Caco-2 (cell line): Measurements from ENCODE around the gene OR56A5. TPM values are rescaled to one million over a fixed set of nuclear protein-coding genes. Genes with fewer than 3 reads are reported as not detected.

Source experiments
- Bru-seq: library from RNA; stranded (reverse); fragments of 400-500 nt; gene quantifications from one replicate; lab custom pipeline; 2021; lab: Mats Ljungman, UMichigan
- BruChase-seq, 2 experiments: library from RNA; stranded (reverse); fragments of 400-500 nt; gene quantifications; one replicate each; lab custom pipeline; 2021; lab: Mats Ljungman, UMichigan
- BruUV-seq: library from RNA; stranded (reverse); fragments of 400-500 nt; replicated peaks from 2 replicates; lab custom pipeline; 2021; lab: Mats Ljungman, UMichigan
- CTCF ChIA-PET: fragments of 300-600 bp; sonication (Branson Sonifier 250); formaldehyde crosslinking; loops from one replicate; lab custom pipeline; 2022; ENCODE audit warnings: antibody characterized with exemption; lab: Charles Lee
- POLR2A ChIA-PET: fragments of 300-600 bp; sonication (Branson Sonifier 250); formaldehyde crosslinking; loops from one replicate; lab custom pipeline; 2022; ENCODE audit warnings: antibody characterized with exemption; lab: Charles Lee
- DNase-seq, 2 experiments: peaks; one replicate each; pipeline versions ENCODE4 v3.0.0 to v3.0.0-alpha.2; 2020 to 2022
- H3K27me3 ChIP-seq: replicated peaks from 2 replicates; pipeline ENCODE4 v1.6.0; 2011; ENCODE audit warnings: low read length; ENCODE audit not compliant: control insufficient read depth, insufficient read depth
- H3K36me3 ChIP-seq: 2 replicates; pipeline ENCODE4 v1.5.1; 2011; ENCODE audit warnings: low read length; ENCODE audit not compliant: control insufficient read depth, insufficient read depth
- H3K4me1 ChIP-seq: fragments of 250-450 bp; sonication (Bioruptor Pico); 2 replicates; pipeline ENCODE4 v1.5.1; 2020; ENCODE audit warnings: mild to moderate bottlenecking
- H3K4me3 ChIP-seq: 2 replicates; pipeline ENCODE4 v1.5.1; 2011; ENCODE audit warnings: low read depth, mild to moderate bottlenecking, control low read depth, low read length
- H3K9me3 ChIP-seq: fragments of 250-450 bp; sonication (Bioruptor Pico); 2 replicates; pipeline ENCODE4 v1.5.1; 2020; ENCODE audit warnings: mild to moderate bottlenecking, moderate library complexity
- H3K27ac Mint-ChIP-seq: one replicate; pipeline ENCODE4 v1.8.0; 2022; ENCODE audit warnings: mixed read lengths; ENCODE audit not compliant: unreplicated experiment
- H3K27me3 Mint-ChIP-seq: one replicate; pipeline ENCODE4 v1.8.0; 2022; ENCODE audit warnings: mixed read lengths; ENCODE audit not compliant: insufficient read depth, unreplicated experiment
- H3K36me3 Mint-ChIP-seq: one replicate; pipeline ENCODE4 v1.8.0; 2022; ENCODE audit warnings: mild to moderate bottlenecking, mixed read lengths; ENCODE audit not compliant: insufficient read depth, unreplicated experiment
- H3K4me1 Mint-ChIP-seq: one replicate; pipeline ENCODE4 v1.8.0; 2022; ENCODE audit warnings: low read depth, mixed read lengths; ENCODE audit not compliant: unreplicated experiment
- H3K4me3 Mint-ChIP-seq: one replicate; pipeline ENCODE4 v1.8.0; 2022; ENCODE audit warnings: mild to moderate bottlenecking, moderate library complexity, mixed read lengths; ENCODE audit not compliant: unreplicated experiment
- H3K9me3 Mint-ChIP-seq: one replicate; pipeline ENCODE4 v1.8.0; 2022; ENCODE audit warnings: mixed read lengths; ENCODE audit not compliant: unreplicated experiment
- CTCF ChIP-seq, 2 experiments: fragments of 200-600 bp in 1 of 2; IDR thresholded peaks; 1 replicate in 1 of 2; 2 replicates in 1 of 2; pipeline versions ENCODE4 v1.5.1 to v1.8.0; 2011 to 2022; ENCODE audit warnings: antibody characterized with exemption in 1 of 2, control low read depth in 1 of 2, inconsistent platforms in 1 of 2, low read depth in 1 of 2, low read length in 1 of 2, mild to moderate bottlenecking in 1 of 2, moderate library complexity in 1 of 2; ENCODE audit not compliant: insufficient read depth in 1 of 2, severe bottlenecking in 1 of 2, unreplicated experiment in 1 of 2
- intact Hi-C: fragments of 100-400 bp; cut with micrococcal nuclease; formaldehyde crosslinking; loops from one replicate; pipeline ENCODE4 v1.10.0; 2022; ENCODE audit not compliant: unreplicated experiment
- long read RNA-seq: library from polyadenylated mRNA; stranded (forward); transcript quantifications from one replicate; pipeline ENCODE4 v2.0.0, GENCODE V29; 2022
- total RNA-seq: library from RNA; stranded (reverse); gene quantifications from 2 replicates; pipeline ENCODE4 v1.2.3, GENCODE V29; 2022

Gene OR56A5
- total RNA-seq, result not detected in 2 replicates
- not detected for Bru-seq, nascent RNA
- BruChase-seq, experiment 1, labeled RNA remaining after a 2-hour chase, result not detected
- not detected for BruChase-seq, experiment 2, labeled RNA remaining after a 6-hour chase
- long read RNA-seq, result 0 reads

DNA sequence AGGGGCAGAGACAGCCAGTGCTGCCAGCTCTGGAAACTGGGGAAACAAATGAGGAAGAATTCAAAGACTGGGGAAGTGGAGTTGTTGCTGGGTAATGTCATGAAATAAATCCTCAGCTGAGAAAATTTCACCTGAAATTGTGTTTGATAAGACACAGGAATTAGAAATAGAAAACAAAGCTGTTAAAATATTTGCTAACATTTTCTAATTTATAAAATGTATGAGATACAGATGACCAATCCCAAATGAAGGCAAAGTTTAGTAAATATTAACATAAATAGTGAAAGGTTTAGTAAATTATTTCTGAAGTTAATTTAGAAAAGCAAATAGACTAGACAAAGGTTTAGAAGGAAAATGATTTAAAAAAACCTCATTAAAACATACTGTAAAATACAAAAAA is at the start of gene OR56A5:
TSS of gene OR56A5 (minus strand) at position 101 of the 400 bp plus-strand sequence. CDS start at position 101, 0 bp downstream.
- no peaks in the 10 kb centered on the region for H3K9me3 ChIP-seq
- no TSS peak for BruUV-seq
- Mint-ChIP-seq H3K4me1 (no peaks in the 10 kb centered on the region), H3K27ac (no peak within 1 kb of the TSS), H3K36me3 (no peaks in the 10 kb centered on the region), H3K27me3 (peaks cover 8% of the 10 kb centered on the region), H3K4me3 (no peak within 1 kb of the TSS), H3K9me3 (peaks cover 15% of the 10 kb centered on the region)
- no peak for TF ChIP-seq CTCF (IDR thresholded peaks at IDR 0.05; ENCODE audit: insufficient read depth in 1 of 2, low read depth in 1 of 2, low read length in 1 of 2, severe bottlenecking in 1 of 2, unreplicated experiment in 1 of 2)
- no peaks in the 10 kb centered on the region for H3K4me1 ChIP-seq
- intact Hi-C loops, result no loop called here
- DNase-seq, result no peak
- ChIA-PET CTCF (no interaction called here), POLR2A (no interaction called here)
- H3K4me3 ChIP-seq, result no peak within 1 kb of the TSS
- no peaks in the 10 kb centered on the region for H3K36me3 ChIP-seq
- H3K27me3 ChIP-seq, result no peaks in the 10 kb centered on the region; the same call in 1 of the 2 replicates

GRCh38 chr11:6013042-6013441 is 44.7 kb upstream of the OR56A5 start:
- no peaks in the 10 kb centered on the region for H3K36me3 Mint-ChIP-seq

DNA sequence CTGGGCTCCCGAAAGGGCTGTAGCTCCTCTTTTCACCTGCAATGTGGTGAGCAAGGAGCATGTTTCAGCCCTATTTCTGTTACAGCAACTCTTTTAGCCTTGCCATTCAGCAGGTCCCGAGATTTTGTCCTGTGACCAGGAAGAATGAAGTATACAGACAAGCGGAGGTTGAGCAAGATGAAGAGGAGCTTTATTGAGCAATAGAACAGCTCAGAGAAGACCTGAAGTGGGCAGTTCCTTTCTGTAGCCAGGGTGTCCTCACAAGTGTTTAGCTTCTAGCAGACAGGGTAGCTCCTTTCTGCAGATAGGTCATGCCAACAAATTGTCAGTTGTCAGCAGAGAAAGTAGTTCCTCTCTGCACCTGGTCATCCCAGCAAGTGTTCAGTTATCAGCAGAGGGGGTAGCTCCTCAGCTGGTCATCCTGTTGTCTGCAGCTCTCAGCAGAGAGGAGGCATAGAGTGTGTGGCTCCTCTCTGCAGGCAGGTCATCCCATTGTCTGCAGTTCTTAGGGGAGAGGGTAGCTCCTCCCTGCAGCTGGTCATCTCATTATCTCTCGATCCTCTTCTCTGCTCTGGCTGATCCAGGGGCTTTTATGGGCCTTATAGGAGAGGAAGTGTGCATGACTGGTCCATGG is 43.9 kb upstream of the OR56A5 start:
- Mint-ChIP-seq H3K4me3 (no peak overlapping the region), H3K36me3 (no peaks in the 10 kb centered on the region), H3K9me3 (no peaks in the 10 kb centered on the region), H3K27me3 (peaks cover 7% of the 10 kb centered on the region), H3K4me1 (no peaks in the 10 kb centered on the region), H3K27ac (no peak overlapping the region)
- Histone ChIP-seq H3K27me3 (no peaks in the 10 kb centered on the region), H3K4me3 (no peak overlapping the region), H3K4me1 (no peaks in the 10 kb centered on the region), H3K9me3 (no peaks in the 10 kb centered on the region), H3K36me3 (no peaks in the 10 kb centered on the region)
- no TSS peak for BruUV-seq
- intact Hi-C loops, result no loop called here
- ChIA-PET POLR2A (no interaction called here), CTCF (interaction anchor here (1.1 kb wide), 1 partner anchor 20 kb away, joined by 3 read pairs; no protein-coding TSS in a partner anchor)
- TF ChIP-seq CTCF (IDR thresholded peaks at IDR 0.05; ENCODE audit: insufficient read depth in 1 of 2, low read depth in 1 of 2, low read length in 1 of 2, severe bottlenecking in 1 of 2, unreplicated experiment in 1 of 2), result no peak
- DNase-seq, result no peak

More at GRCh38 chr11:6013042-6013441, 44.7 kb upstream of the OR56A5 start:
- Histone ChIP-seq H3K4me3 (no peak overlapping the region), H3K9me3 (no peaks in the 10 kb centered on the region), H3K36me3 (no peaks in the 10 kb centered on the region), H3K27me3 (no peaks in the 10 kb centered on the region), H3K4me1 (no peaks in the 10 kb centered on the region)
- no peak overlapping the region for H3K4me3 Mint-ChIP-seq
- H3K27me3 Mint-ChIP-seq, result peaks cover 6% of the 10 kb centered on the region
- DNase-seq, result no peak
- BruUV-seq, result no TSS peak
- CTCF ChIA-PET, result interaction anchor here (1.1 kb wide), 1 partner anchor 20 kb away, joined by 3 read pairs; no protein-coding TSS in a partner anchor
- POLR2A ChIA-PET, result no interaction called here
- TF ChIP-seq CTCF (IDR thresholded peaks at IDR 0.05; ENCODE audit: insufficient read depth in 1 of 2, low read depth in 1 of 2, low read length in 1 of 2, severe bottlenecking in 1 of 2, unreplicated experiment in 1 of 2), result no peak
- intact Hi-C loops, result no loop called here
- H3K9me3 Mint-ChIP-seq, result no peaks in the 10 kb centered on the region
- H3K4me1 Mint-ChIP-seq, result no peaks in the 10 kb centered on the region
- H3K27ac Mint-ChIP-seq, result no peak overlapping the region
